Caco-2 (cell line): ENCODE measurements around the gene FAM89A. TPM values are rescaled to one million over a fixed set of nuclear protein-coding genes. Genes with fewer than 3 reads are reported as not detected.
A peak's percentile ranks its signal among the peaks of the same experiment; 100 is the strongest.

Source experiments
- BruUV-seq: library from RNA; stranded (reverse); fragments of 400-500 nt; replicated peaks from 2 replicates; lab custom pipeline; 2021; lab: Mats Ljungman, UMichigan
- CTCF ChIA-PET: fragments of 300-600 bp; sonication (Branson Sonifier 250); formaldehyde crosslinking; loops from one replicate; lab custom pipeline; 2022; ENCODE audit warnings: antibody characterized with exemption; lab: Charles Lee
- POLR2A ChIA-PET: fragments of 300-600 bp; sonication (Branson Sonifier 250); formaldehyde crosslinking; loops from one replicate; lab custom pipeline; 2022; ENCODE audit warnings: antibody characterized with exemption; lab: Charles Lee
- DNase-seq, 2 experiments: peaks; one replicate each; pipeline versions ENCODE4 v3.0.0 to v3.0.0-alpha.2; 2020 to 2022
- H3K27me3 ChIP-seq: replicated peaks from 2 replicates; pipeline ENCODE4 v1.6.0; 2011; ENCODE audit warnings: low read length; ENCODE audit not compliant: control insufficient read depth, insufficient read depth
- H3K36me3 ChIP-seq: 2 replicates; pipeline ENCODE4 v1.5.1; 2011; ENCODE audit warnings: low read length; ENCODE audit not compliant: control insufficient read depth, insufficient read depth
- H3K4me1 ChIP-seq: fragments of 250-450 bp; sonication (Bioruptor Pico); 2 replicates; pipeline ENCODE4 v1.5.1; 2020; ENCODE audit warnings: mild to moderate bottlenecking
- H3K4me3 ChIP-seq: 2 replicates; pipeline ENCODE4 v1.5.1; 2011; ENCODE audit warnings: low read depth, mild to moderate bottlenecking, control low read depth, low read length
- H3K9me3 ChIP-seq: fragments of 250-450 bp; sonication (Bioruptor Pico); 2 replicates; pipeline ENCODE4 v1.5.1; 2020; ENCODE audit warnings: mild to moderate bottlenecking, moderate library complexity
- H3K27ac Mint-ChIP-seq: one replicate; pipeline ENCODE4 v1.8.0; 2022; ENCODE audit warnings: mixed read lengths; ENCODE audit not compliant: unreplicated experiment
- H3K27me3 Mint-ChIP-seq: one replicate; pipeline ENCODE4 v1.8.0; 2022; ENCODE audit warnings: mixed read lengths; ENCODE audit not compliant: insufficient read depth, unreplicated experiment
- H3K36me3 Mint-ChIP-seq: one replicate; pipeline ENCODE4 v1.8.0; 2022; ENCODE audit warnings: mild to moderate bottlenecking, mixed read lengths; ENCODE audit not compliant: insufficient read depth, unreplicated experiment
- H3K4me1 Mint-ChIP-seq: one replicate; pipeline ENCODE4 v1.8.0; 2022; ENCODE audit warnings: low read depth, mixed read lengths; ENCODE audit not compliant: unreplicated experiment
- H3K4me3 Mint-ChIP-seq: one replicate; pipeline ENCODE4 v1.8.0; 2022; ENCODE audit warnings: mild to moderate bottlenecking, moderate library complexity, mixed read lengths; ENCODE audit not compliant: unreplicated experiment
- H3K9me3 Mint-ChIP-seq: one replicate; pipeline ENCODE4 v1.8.0; 2022; ENCODE audit warnings: mixed read lengths; ENCODE audit not compliant: unreplicated experiment
- CTCF ChIP-seq, 2 experiments: fragments of 200-600 bp in 1 of 2; IDR thresholded peaks; 1 replicate in 1 of 2; 2 replicates in 1 of 2; pipeline versions ENCODE4 v1.5.1 to v1.8.0; 2011 to 2022; ENCODE audit warnings: antibody characterized with exemption in 1 of 2, control low read depth in 1 of 2, inconsistent platforms in 1 of 2, low read depth in 1 of 2, low read length in 1 of 2, mild to moderate bottlenecking in 1 of 2, moderate library complexity in 1 of 2; ENCODE audit not compliant: insufficient read depth in 1 of 2, severe bottlenecking in 1 of 2, unreplicated experiment in 1 of 2
- intact Hi-C: fragments of 100-400 bp; cut with micrococcal nuclease; formaldehyde crosslinking; loops from one replicate; pipeline ENCODE4 v1.10.0; 2022; ENCODE audit not compliant: unreplicated experiment
- total RNA-seq: library from RNA; stranded (reverse); gene quantifications from 2 replicates; pipeline ENCODE4 v1.2.3, GENCODE V29; 2022

Gene FAM89A
- total RNA-seq, 1 experiment from 2014 or later: 44.2 TPM

- Histone ChIP-seq H3K4me1 (peaks cover 44% of the 10 kb centered on the region), H3K9me3 (no peaks in the 10 kb centered on the region), H3K27me3 (no peaks in the 10 kb centered on the region), H3K4me3 (no peak overlapping the region), H3K36me3 (peaks cover 2% of the 10 kb centered on the region)
- no TSS peak for BruUV-seq
- intact Hi-C loops: no loop called here
- ChIA-PET POLR2A (no interaction called here), CTCF (interaction anchor here (0.7 kb wide), 1 partner anchor 88 kb away, joined by 4 read pairs; no protein-coding TSS in a partner anchor)
- TF ChIP-seq CTCF (IDR thresholded peaks at IDR 0.05; ENCODE audit: insufficient read depth in 1 of 2, low read depth in 1 of 2, low read length in 1 of 2, severe bottlenecking in 1 of 2, unreplicated experiment in 1 of 2): no peak
- no peaks in the 10 kb centered on the region for H3K9me3 Mint-ChIP-seq
- H3K27ac Mint-ChIP-seq: no peak overlapping the region
- H3K27me3 Mint-ChIP-seq: no peaks in the 10 kb centered on the region
- peaks cover 22% of the 10 kb centered on the region for H3K36me3 Mint-ChIP-seq
- H3K4me1 Mint-ChIP-seq: peaks cover 31% of the 10 kb centered on the region
- DNase-seq: no peak
- no peak overlapping the region for H3K4me3 Mint-ChIP-seq
Observed at GRCh38 chr1:230975636-230976035, 64.4 kb downstream of the FAM89A start.

- Mint-ChIP-seq H3K4me3 (peak overlapping the region; percentile 20), H3K27me3 (no peaks in the 10 kb centered on the region), H3K36me3 (peaks cover 23% of the 10 kb centered on the region), H3K27ac (peak overlapping the region; percentile 60), H3K9me3 (no peaks in the 10 kb centered on the region), H3K4me1 (peaks cover 47% of the 10 kb centered on the region)
- intact Hi-C loops: loop anchor here (2.0 kb wide), 1 partner anchor 24 kb away; no protein-coding TSS in a partner anchor
- no peaks in the 10 kb centered on the region for H3K9me3 ChIP-seq
- no peaks in the 10 kb centered on the region for H3K27me3 ChIP-seq
- CTCF ChIA-PET: no interaction called here
- peaks cover 2% of the 10 kb centered on the region for H3K36me3 ChIP-seq
- DNase-seq: peak; percentile 39 to 57
- no TSS peak for BruUV-seq
- peaks cover 63% of the 10 kb centered on the region for H3K4me1 ChIP-seq
- no peak for TF ChIP-seq CTCF (IDR thresholded peaks at IDR 0.05; ENCODE audit: insufficient read depth in 1 of 2, low read depth in 1 of 2, low read length in 1 of 2, severe bottlenecking in 1 of 2, unreplicated experiment in 1 of 2)
- no peak overlapping the region for H3K4me3 ChIP-seq
- POLR2A ChIA-PET: interaction anchor here (0.7 kb wide), 1 partner anchor 104 kb away, joined by 3 read pairs; the partner anchor contains the start of gene C1orf198
Observed at GRCh38 chr1:230972855-230973271, 67.2 kb downstream of the FAM89A start.

- Histone ChIP-seq H3K27me3 (no peaks in the 10 kb centered on the region), H3K4me1 (peaks cover 57% of the 10 kb centered on the region), H3K9me3 (no peaks in the 10 kb centered on the region), H3K4me3 (no peak overlapping the region), H3K36me3 (peaks cover 2% of the 10 kb centered on the region)
- intact Hi-C loops: loop anchor here (2.0 kb wide), 1 partner anchor 23 kb away; no protein-coding TSS in a partner anchor
- CTCF ChIA-PET: no interaction called here
- TF ChIP-seq CTCF (IDR thresholded peaks at IDR 0.05; ENCODE audit: insufficient read depth in 1 of 2, low read depth in 1 of 2, low read length in 1 of 2, severe bottlenecking in 1 of 2, unreplicated experiment in 1 of 2): no peak
- POLR2A ChIA-PET: no interaction called here
- H3K27ac Mint-ChIP-seq: peak overlapping the region; percentile 60
- no peak overlapping the region for H3K4me3 Mint-ChIP-seq
- no peaks in the 10 kb centered on the region for H3K9me3 Mint-ChIP-seq
- peaks cover 17% of the 10 kb centered on the region for H3K36me3 Mint-ChIP-seq
- BruUV-seq: no TSS peak
- peaks cover 47% of the 10 kb centered on the region for H3K4me1 Mint-ChIP-seq
- no peaks in the 10 kb centered on the region for H3K27me3 Mint-ChIP-seq
- no peak for DNase-seq
Observed at GRCh38 chr1:230971771-230972170, 68.3 kb downstream of the FAM89A start.
